NCI-H510A (cell line): ENCODE data around the gene TRAF3IP3.
A peak's percentile ranks its signal among the peaks of the same experiment; 100 is the strongest.

ENCODE experiments used
- DNase-seq: peaks from one replicate; lab custom pipeline; 2025; lab: John Stamatoyannopoulos, UW

The TRAF3IP3 gene

DNA sequence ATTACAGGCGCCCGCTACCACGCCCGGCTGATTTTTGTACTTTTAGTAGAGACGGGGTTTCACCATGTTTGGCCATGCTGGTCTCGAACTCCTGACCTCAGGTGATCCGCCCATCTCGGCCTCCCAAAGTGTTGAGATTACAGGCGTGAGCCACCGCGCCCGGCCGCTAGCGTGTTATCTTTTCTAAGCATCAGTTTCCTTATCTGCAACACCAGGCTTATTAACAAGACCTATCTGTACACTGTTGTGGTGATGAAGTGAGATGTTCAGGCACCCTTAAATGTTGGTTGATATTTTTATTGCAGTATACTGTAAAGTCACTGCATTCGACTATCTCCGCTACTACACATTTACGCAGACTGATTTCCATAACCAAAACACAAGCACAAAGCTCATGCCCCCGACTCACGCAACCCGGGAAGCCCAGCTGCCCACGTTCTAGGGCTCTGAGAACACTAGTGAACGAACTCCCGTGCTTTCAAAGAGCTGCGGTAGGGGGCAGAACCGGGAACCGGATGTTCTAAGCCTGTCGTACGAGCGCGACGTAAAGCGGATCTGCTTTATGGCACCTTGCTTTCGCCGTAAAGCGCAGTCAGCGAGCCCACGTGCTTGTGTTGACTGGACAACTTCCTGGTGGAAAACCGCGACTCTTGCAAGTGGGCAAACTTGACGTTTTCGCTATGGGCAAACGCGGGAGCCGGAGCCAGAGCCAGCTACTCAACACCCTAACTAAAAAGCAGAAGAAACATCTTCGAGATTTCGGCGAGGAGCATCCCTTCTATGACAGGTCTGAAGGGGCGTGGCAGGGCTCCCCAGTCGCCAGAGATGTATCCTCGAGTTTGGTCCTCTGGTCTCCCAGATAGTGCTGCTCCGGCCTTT lies 71.8 kb downstream of the TRAF3IP3 start, which contains the start of gene UTP25:
UTP25 (plus strand) TSS at position 589 of the 879 bp plus-strand sequence; CDS start at position 681, 92 bp downstream.
- DNase-seq: peak; percentile 95

GRCh38 chr1:209829716-209830115 lies 73.9 kb downstream of the TRAF3IP3 start:
- DNase-seq: no peak

DNA sequence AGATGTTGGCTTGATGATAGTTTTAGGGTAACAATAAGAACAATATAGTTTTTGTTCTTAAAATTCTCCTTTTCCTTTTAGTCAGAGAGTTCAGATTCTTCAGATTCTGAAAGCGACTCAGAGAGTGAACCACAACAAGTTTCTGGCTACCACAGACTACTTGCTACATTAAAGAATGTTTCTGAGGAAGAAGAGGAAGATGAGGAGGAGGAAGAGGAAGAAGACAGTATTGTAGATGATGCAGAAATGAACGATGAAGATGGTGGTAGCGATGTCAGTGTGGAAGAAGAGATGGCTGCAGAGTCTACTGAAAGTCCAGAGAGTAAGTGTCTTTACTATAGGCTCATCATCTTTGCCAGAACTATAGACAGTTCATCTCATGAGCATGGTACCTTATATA lies 74.9 kb downstream of the TRAF3IP3 start:
- DNase-seq: no peak

GRCh38 chr1:209831615-209832014 lies 75.8 kb downstream of the TRAF3IP3 start:
- DNase-seq: no peak
